Bronchial epithelial cell (primary cell): ENCODE measurements around the gene DDX25. TPM values are rescaled to one million over a fixed set of nuclear protein-coding genes. Genes with fewer than 3 reads are reported as not detected.
"Not testable (repeated sequence)": the region's sequence is repeated elsewhere in the genome, so short reads cannot be mapped to it uniquely, and the experiment has no call there.

ENCODE experiments used
- DNase-seq: peaks from one replicate; pipeline ENCODE4 v3.0.0-alpha.2; 2010; ENCODE audit warnings: low read depth
- FAIRE-seq: peaks from 2 replicates; lab custom pipeline; 2011; peaks lifted over from hg19 to GRCh38; lab: Jason Lieb, UNC
- H3K27me3 ChIP-seq: 2 replicates; pipeline ENCODE4 v1.5.1; 2011; ENCODE audit warnings: low read length; ENCODE audit not compliant: control insufficient read depth, insufficient read depth
- H3K36me3 ChIP-seq: 2 replicates; pipeline ENCODE4 v1.5.1; 2011; ENCODE audit warnings: low read length; ENCODE audit not compliant: control insufficient read depth, insufficient read depth
- H3K4me3 ChIP-seq: 2 replicates; pipeline ENCODE4 v1.5.1; 2011; ENCODE audit warnings: mild to moderate bottlenecking, low read depth, low read length, control low read depth
- total RNA-seq: library from RNA; depleted of rRNA; stranded (reverse); fragments of >200 nt; gene quantifications from 2 replicates; pipeline ENCODE4 v1.2.1, GENCODE V29; 2014
- TF ChIP-seq, protein P1 (sequence below): IDR thresholded peaks from 2 replicates; pipeline ENCODE4 v1.5.1; 2011; ENCODE audit warnings: mild to moderate bottlenecking, moderate library complexity, low read length, control low read depth, inconsistent platforms; ENCODE audit not compliant: insufficient read depth, severe bottlenecking

The DDX25 gene
- total RNA-seq, 1 donor from 2014 or later = not detected

DNA sequence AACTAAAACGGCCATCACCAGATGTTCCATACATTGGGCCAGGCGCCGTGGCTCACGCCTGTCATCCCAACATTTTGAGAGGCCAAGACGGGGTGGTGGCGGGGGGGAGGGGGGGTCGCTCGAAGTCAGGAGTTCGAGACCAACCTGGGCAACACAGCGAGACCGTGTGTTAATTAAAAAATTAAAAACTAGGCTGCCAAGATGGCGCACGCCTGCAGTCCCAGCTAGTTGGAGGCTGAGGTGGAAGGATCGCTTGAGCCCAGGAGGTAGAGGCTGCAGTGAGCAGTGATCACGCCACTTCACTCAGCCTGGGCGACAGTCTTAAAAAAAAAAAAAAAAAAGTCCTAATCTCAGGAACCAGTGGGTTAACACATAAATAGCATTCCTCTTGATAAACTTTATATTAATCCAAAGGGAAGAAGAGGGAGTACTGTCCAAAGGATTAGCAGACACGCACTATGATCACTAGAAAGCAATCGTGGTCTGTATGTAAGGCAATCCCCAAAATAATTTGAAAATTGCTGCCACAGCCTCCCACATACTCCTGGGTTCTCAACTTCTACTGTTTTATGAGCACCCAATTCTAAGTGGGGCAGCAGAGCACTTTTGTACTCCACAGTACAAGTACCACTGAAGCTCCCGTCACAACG is 1.9 kb upstream of the DDX25 start:
- no peak for DNase-seq
- FAIRE-seq = no peak
- Histone ChIP-seq H3K27me3 (peaks cover 2% of the 10 kb centered on the region), H3K36me3 (peaks cover 3% of the 10 kb centered on the region), H3K4me3 (peak overlapping the region; percentile 46)
- TF ChIP-seq, protein P1, sequence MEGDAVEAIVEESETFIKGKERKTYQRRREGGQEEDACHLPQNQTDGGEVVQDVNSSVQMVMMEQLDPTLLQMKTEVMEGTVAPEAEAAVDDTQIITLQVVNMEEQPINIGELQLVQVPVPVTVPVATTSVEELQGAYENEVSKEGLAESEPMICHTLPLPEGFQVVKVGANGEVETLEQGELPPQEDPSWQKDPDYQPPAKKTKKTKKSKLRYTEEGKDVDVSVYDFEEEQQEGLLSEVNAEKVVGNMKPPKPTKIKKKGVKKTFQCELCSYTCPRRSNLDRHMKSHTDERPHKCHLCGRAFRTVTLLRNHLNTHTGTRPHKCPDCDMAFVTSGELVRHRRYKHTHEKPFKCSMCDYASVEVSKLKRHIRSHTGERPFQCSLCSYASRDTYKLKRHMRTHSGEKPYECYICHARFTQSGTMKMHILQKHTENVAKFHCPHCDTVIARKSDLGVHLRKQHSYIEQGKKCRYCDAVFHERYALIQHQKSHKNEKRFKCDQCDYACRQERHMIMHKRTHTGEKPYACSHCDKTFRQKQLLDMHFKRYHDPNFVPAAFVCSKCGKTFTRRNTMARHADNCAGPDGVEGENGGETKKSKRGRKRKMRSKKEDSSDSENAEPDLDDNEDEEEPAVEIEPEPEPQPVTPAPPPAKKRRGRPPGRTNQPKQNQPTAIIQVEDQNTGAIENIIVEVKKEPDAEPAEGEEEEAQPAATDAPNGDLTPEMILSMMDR = no peak

DNA sequence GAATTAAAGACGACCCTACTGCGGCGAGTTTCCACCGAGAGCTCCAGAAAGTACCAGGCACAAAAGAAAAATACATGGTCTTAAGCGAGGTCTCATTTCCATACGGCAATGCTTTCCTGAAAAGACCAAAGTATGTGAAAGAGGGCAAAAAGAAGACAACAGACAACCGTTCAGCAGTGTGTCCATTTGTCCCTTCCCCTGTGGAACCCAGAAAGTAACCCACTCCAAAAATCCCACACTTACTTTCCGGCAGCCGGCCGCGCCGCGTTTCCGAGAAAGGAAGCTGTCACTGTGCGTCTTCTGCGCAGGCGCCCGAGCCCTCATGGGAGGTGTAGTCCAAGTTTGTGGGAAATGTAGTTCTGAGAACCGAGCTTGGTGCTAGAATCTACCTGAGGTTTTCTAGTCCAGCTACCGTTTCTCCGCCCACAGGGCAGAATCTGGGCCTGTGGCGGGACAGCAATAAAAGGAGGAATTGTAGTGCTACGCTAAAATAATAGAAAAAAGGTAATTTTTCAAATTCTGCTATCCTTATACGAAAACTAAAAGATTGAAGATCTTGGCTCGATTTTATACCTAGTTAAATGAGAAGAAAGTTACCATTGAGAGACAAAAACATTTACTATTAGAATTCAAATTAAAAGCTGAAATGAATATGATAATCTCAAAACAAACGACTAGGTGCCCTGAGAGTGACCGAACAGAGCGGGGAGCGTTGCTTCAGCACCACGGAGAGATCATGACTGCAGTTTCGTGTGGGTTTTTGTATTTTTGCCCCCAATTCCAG is 1.2 kb upstream of the DDX25 start, which contains the start of gene PUS3:
Gene PUS3 (minus strand): TSS at position 280 of the 784 bp plus-strand sequence. CDS start 6,922 bp downstream, outside the sequence.
- FAIRE-seq (no peak), DNase-seq (peak; percentile 76)
- Histone ChIP-seq H3K4me3 (peak within 1 kb of the TSS; percentile 46), H3K27me3 (peaks cover 2% of the 10 kb centered on the region), H3K36me3 (peaks cover 3% of the 10 kb centered on the region)
- TF ChIP-seq, protein P1 = no peak

- TF ChIP-seq, protein P1 = no peak
- DNase-seq (no peak), FAIRE-seq (no peak)
- peaks cover 2% of the 10 kb centered on the region for H3K27me3 ChIP-seq
- no peak overlapping the region for H3K4me3 ChIP-seq
- H3K36me3 ChIP-seq = peaks cover 2% of the 10 kb centered on the region
Observed at GRCh38 chr11:125904678-125905077, 370 bp downstream of the DDX25 start.

GRCh38 chr11:125910226-125910849 is 6.0 kb downstream of the DDX25 start:
- H3K27me3 ChIP-seq = no peaks in the 10 kb centered on the region
- FAIRE-seq = no peak
- no peaks in the 10 kb centered on the region for H3K36me3 ChIP-seq
- DNase-seq = no peak
- no peak overlapping the region for H3K4me3 ChIP-seq
- TF ChIP-seq, protein P1 = no peak

DNA sequence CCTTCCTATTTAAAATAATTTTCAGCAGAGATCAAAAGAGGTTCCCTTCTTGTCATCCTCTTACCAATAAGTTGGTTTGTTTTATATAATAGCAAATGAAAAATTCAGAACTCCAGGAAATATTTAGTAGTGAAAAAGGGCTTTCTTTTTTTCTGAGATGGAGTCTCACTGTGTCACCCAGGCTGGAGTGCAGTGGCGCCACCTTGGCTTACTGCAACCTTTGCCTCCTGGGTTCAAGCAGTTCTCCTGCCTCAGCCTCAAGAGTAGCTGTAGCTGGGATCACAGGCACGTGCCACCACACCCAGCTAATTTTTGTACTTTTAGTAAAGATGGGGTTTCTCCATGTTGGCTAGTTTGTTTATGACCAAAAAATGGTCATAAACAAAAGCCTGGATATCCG is 10.3 kb downstream of the DDX25 start:
- not testable (repeated sequence) for DNase-seq, H3K36me3 ChIP-seq, FAIRE-seq, H3K27me3 ChIP-seq, H3K4me3 ChIP-seq
